ENCODE data around the gene OR8D1. TPM values are rescaled to one million over a fixed set of nuclear protein-coding genes. Genes with fewer than 3 reads are reported as not detected.

Gene OR8D1
- total and polyA plus RNA-seq, 9 of the 15 experiments (the other 6 are each of a cell fraction or from before 2014, with no cell fraction given), result 0.08 to 0.55 TPM; not detected in 7

DNA sequence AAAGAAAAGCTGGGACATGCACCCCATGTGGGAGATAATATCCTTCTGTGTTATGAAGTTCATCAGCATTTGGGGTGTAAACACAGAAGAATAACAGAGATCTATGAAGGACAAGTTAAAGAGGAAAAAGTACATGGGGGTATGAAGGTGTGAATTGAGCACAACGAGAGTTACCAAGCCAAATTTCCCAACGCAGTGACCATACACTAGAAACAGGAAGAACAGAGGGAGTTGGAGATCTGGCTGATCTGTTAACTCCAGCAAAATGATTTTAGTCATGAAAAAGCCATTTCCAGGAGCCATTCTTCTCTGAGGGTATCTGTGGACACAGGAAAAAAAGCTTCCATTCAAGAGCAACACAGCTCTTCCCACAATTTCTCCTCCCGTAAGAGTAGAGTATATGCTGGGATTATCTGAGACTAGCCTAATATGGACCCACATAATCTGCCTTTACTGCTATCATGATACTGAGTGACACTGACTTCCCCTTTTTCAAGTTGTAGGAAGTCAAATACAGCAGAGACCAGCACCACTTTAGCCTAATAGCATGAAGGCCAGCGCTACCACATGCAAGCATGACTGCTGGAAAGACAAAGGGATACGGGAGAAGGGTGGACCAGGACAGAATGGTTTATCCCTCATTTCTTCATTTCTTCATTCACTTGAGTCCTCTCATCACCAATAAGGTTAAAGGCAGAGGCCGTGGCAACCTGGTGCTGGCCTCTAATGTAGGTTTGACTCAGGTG is 25.8 kb upstream of the OR8D1 start:
- H3K9me3 ChIP-seq (replicated peaks; ENCODE audit: control insufficient read depth, insufficient read depth, low read depth, low read length), result no peaks in the 10 kb centered on the region
- no TSS peak for BruUV-seq (replicated peaks)
- no peaks in the 10 kb centered on the region for H3K27me3 ChIP-seq (ENCODE audit: control insufficient read depth in 2 of 2, insufficient read depth in 2 of 2, low read length in 2 of 2)
- no peaks in the 10 kb centered on the region for H3K79me2 ChIP-seq (ENCODE audit: control insufficient read depth, insufficient read depth, low read length)
- no peak for ATAC-seq
- no peak overlapping the region for H3K4me2 ChIP-seq (ENCODE audit: insufficient read depth, low read length)
- H3K36me3 ChIP-seq (ENCODE audit: control insufficient read depth, insufficient read depth, low read length), result no peaks in the 10 kb centered on the region
- H3K9me1 ChIP-seq (ENCODE audit: control insufficient read depth, insufficient read depth, low read length), result no peaks in the 10 kb centered on the region
- no peak for FAIRE-seq
- WGBS (ENCODE audit: insufficient coverage, low coverage, missing lambda C conversion rate), result 38% methylated on average over 6 of the region's 6 CpGs
- intact Hi-C loops (cut with micrococcal nuclease) (no loop called here), in situ Hi-C loops (cut with MboI) (no loop called here)
- no peak overlapping the region for H3K4me3 ChIP-seq
- H3K27ac ChIP-seq (ENCODE audit: extremely low read depth, low read depth, low read length), result no peak overlapping the region
- no peaks in the 10 kb centered on the region for H4K20me1 ChIP-seq (replicated peaks; ENCODE audit: control insufficient read depth, insufficient read depth, low read length)
- H3K4me1 ChIP-seq (replicated peaks in 1 of 2; ENCODE audit: control insufficient read depth in 2 of 2, insufficient read depth in 2 of 2, low read length in 2 of 2), result no peaks in the 10 kb centered on the region; a peak in 1 of 5 replicates
- no peak overlapping the region for H3K9ac ChIP-seq (ENCODE audit: insufficient read depth in 1 of 2, low read depth in 2 of 2, low read length in 2 of 2)
- DNase-seq (ENCODE audit: extremely low read depth in 1 of 4, low spot score in 3 of 4), result no peak
- H2AFZ ChIP-seq (ENCODE audit: low read depth, low read length), result no peak overlapping the region
- CTCF ChIA-PET (ENCODE audit: low intra/inter-chr PET ratio), result no interaction called here
- POLR2A ChIA-PET, result interaction anchor here (0.9 kb wide), 1 partner anchor 18 kb away, joined by 3 read pairs; no protein-coding TSS in a partner anchor
- TF ChIP-seq NONO (IDR thresholded peaks at IDR 0.05; ENCODE audit: low read depth in 2 of 2, low read length in 1 of 2) (no peak), CC2D1A (IDR thresholded peaks at IDR 0.05) (no peak), VEZF1 (CRISPR knock-in tag; IDR thresholded peaks at IDR 0.05) (no peak), POLR2AphosphoS2 (IDR thresholded peaks at IDR 0.05; ENCODE audit: low read length) (no peak), HMBOX1 (IDR thresholded peaks at IDR 0.05) (peak; percentile 18; the same call in 1 of the 2 replicates), SPI1 (IDR thresholded peaks at IDR 0.05; ENCODE audit: borderline replicate concordance, low read depth, low read length) (peak; percentile 87), ZNF146 (CRISPR knock-in tag; IDR thresholded peaks at IDR 0.05; ENCODE audit: unreplicated experiment) (no peak), TSC22D4 (tag; IDR thresholded peaks at IDR 0.05) (no peak)
- TF ChIP-seq, protein P1, sequence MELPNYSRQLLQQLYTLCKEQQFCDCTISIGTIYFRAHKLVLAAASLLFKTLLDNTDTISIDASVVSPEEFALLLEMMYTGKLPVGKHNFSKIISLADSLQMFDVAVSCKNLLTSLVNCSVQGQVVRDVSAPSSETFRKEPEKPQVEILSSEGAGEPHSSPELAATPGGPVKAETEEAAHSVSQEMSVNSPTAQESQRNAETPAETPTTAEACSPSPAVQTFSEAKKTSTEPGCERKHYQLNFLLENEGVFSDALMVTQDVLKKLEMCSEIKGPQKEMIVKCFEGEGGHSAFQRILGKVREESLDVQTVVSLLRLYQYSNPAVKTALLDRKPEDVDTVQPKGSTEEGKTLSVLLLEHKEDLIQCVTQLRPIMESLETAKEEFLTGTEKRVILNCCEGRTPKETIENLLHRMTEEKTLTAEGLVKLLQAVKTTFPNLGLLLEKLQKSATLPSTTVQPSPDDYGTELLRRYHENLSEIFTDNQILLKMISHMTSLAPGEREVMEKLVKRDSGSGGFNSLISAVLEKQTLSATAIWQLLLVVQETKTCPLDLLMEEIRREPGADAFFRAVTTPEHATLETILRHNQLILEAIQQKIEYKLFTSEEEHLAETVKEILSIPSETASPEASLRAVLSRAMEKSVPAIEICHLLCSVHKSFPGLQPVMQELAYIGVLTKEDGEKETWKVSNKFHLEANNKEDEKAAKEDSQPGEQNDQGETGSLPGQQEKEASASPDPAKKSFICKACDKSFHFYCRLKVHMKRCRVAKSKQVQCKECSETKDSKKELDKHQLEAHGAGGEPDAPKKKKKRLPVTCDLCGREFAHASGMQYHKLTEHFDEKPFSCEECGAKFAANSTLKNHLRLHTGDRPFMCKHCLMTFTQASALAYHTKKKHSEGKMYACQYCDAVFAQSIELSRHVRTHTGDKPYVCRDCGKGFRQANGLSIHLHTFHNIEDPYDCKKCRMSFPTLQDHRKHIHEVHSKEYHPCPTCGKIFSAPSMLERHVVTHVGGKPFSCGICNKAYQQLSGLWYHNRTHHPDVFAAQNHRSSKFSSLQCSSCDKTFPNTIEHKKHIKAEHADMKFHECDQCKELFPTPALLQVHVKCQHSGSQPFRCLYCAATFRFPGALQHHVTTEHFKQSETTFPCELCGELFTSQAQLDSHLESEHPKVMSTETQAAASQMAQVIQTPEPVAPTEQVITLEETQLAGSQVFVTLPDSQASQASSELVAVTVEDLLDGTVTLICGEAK (IDR thresholded peaks at IDR 0.05), result no peak
- TF ChIP-seq, protein P1 (CRISPR knock-in tag; IDR thresholded peaks at IDR 0.05), result no peak

All from K562 (cell line).